Mesendoderm (in vitro differentiated cells): Measurements from ENCODE around the gene CALN1.

ENCODE experiments used
- DNase-seq: peaks from one replicate; pipeline ENCODE4 v3.0.0; 2013
- H2AK5ac ChIP-seq: 2 replicates; pipeline ENCODE4 v1.6.1; 2013; ENCODE audit warnings: low read length, inconsistent platforms
- H2BK120ac ChIP-seq: 2 replicates; pipeline ENCODE4 v1.6.1; 2013; ENCODE audit warnings: low read depth, mild to moderate bottlenecking, low read length, moderate library complexity, mixed read lengths
- H2BK15ac ChIP-seq: replicated peaks from 2 replicates; pipeline ENCODE4 v1.6.1; 2013; ENCODE audit warnings: low read depth, mild to moderate bottlenecking, moderate library complexity
- H2BK5ac ChIP-seq: 2 replicates; pipeline ENCODE4 v1.6.1; 2013; ENCODE audit warnings: low read length, inconsistent platforms
- H3K18ac ChIP-seq: 2 replicates; pipeline ENCODE4 v1.6.1; 2013; ENCODE audit warnings: mild to moderate bottlenecking, low read length, mixed read lengths
- H3K23ac ChIP-seq: one replicate; pipeline ENCODE4 v1.6.1; 2013; ENCODE audit warnings: low read length
- H3K27ac ChIP-seq: 2 replicates; pipeline ENCODE4 v1.5.1; 2013; ENCODE audit warnings: low read depth, mild to moderate bottlenecking, inconsistent platforms, low read length, moderate library complexity
- H3K27me3 ChIP-seq: 2 replicates; pipeline ENCODE4 v1.6.1; 2013; ENCODE audit warnings: low read length, control low read depth, mild to moderate bottlenecking, inconsistent platforms; ENCODE audit not compliant: insufficient read depth, poor library complexity
- H3K36me3 ChIP-seq: 2 replicates; pipeline ENCODE4 v1.6.1; 2013; ENCODE audit warnings: low read length, inconsistent platforms; ENCODE audit not compliant: control insufficient read depth, insufficient read depth
- H3K4ac ChIP-seq: one replicate; pipeline ENCODE4 v1.6.1; 2013; ENCODE audit warnings: low read depth, mild to moderate bottlenecking, low read length, moderate library complexity
- H3K4me1 ChIP-seq: 2 replicates; pipeline ENCODE4 v1.6.1; 2013; ENCODE audit warnings: low read depth, low read length, inconsistent platforms; ENCODE audit not compliant: control insufficient read depth
- H3K4me2 ChIP-seq: 2 replicates; pipeline ENCODE4 v1.6.1; 2013; ENCODE audit warnings: low read length
- H3K4me3 ChIP-seq: 2 replicates; pipeline ENCODE4 v1.5.1; 2013; ENCODE audit warnings: mild to moderate bottlenecking, low read length
- H3K56ac ChIP-seq: one replicate; pipeline ENCODE4 v1.6.1; 2013; ENCODE audit warnings: low read length
- H3K79me1 ChIP-seq: 2 replicates; pipeline ENCODE4 v1.6.1; 2013; ENCODE audit warnings: low read length, inconsistent platforms
- H3K79me2 ChIP-seq: 2 replicates; pipeline ENCODE4 v1.6.1; 2013; ENCODE audit warnings: mild to moderate bottlenecking, low read length; ENCODE audit not compliant: control insufficient read depth, insufficient read depth
- H3K9ac ChIP-seq: 2 replicates; pipeline ENCODE4 v1.6.1; 2013; ENCODE audit warnings: low read length, inconsistent platforms
- H4K5ac ChIP-seq: one replicate; pipeline ENCODE4 v1.6.1; 2013; ENCODE audit warnings: low read length
- H4K8ac ChIP-seq: one replicate; pipeline ENCODE4 v1.6.1; 2013; ENCODE audit warnings: low read depth, mild to moderate bottlenecking, control low read depth, low read length, moderate library complexity
- WGBS: extraction: QIAGEN DNeasy Blood & Tissue Kit; methylation state at CpG from one replicate; pipeline ENCODE4 v1.1.7; 2013; ENCODE audit warnings: low lambda C conversion rate, missing lambda C conversion rate; ENCODE audit not compliant: insufficient coverage; ENCODE audit errors: extremely low coverage; 5-methylcytosine and 5-hydroxymethylcytosine counted together

The CALN1 gene

DNA sequence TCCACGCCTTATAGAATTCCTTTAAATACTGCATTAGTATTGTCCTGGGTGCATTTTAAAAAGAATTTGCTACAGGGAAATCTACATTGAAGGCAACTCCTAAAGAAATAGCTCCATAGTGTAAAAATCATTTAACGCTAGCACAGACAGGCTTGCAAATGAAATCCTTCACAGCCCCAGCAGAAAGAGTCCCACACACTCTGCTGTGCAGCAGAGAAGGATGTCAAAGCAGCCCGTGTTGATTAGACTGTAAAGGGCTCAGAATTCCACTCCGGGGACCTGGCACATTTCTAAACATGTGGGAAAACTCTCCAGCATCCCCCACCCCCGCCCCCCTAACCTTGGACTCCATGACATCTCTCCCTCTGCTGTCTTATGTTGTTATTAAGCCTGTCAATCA, 176.8 kb downstream of the CALN1 start:
- H3K4ac ChIP-seq = no peak overlapping the region
- no peaks in the 10 kb centered on the region for H3K79me2 ChIP-seq
- no peak overlapping the region for H2AK5ac ChIP-seq
- H3K79me1 ChIP-seq = peaks cover 2% of the 10 kb centered on the region
- no peak for DNase-seq
- H2BK120ac ChIP-seq = peak overlapping the region; percentile 30
- no peak overlapping the region for H3K23ac ChIP-seq
- H3K4me1 ChIP-seq = no peaks in the 10 kb centered on the region
- H3K27me3 ChIP-seq = no peaks in the 10 kb centered on the region
- H4K5ac ChIP-seq = no peak overlapping the region
- H3K4me2 ChIP-seq = no peak overlapping the region
- peak overlapping the region; percentile 91 for H3K18ac ChIP-seq
- H3K4me3 ChIP-seq = no peak overlapping the region
- no peak overlapping the region for H3K27ac ChIP-seq
- no peak overlapping the region for H2BK5ac ChIP-seq
- H3K36me3 ChIP-seq = no peaks in the 10 kb centered on the region
- H4K8ac ChIP-seq = no peak overlapping the region
- H3K9ac ChIP-seq = no peak overlapping the region
- H3K56ac ChIP-seq = no peak overlapping the region
- WGBS = no CpG with 5 or more reads among the region's 5 CpGs
- H2BK15ac ChIP-seq = no peak overlapping the region

DNA sequence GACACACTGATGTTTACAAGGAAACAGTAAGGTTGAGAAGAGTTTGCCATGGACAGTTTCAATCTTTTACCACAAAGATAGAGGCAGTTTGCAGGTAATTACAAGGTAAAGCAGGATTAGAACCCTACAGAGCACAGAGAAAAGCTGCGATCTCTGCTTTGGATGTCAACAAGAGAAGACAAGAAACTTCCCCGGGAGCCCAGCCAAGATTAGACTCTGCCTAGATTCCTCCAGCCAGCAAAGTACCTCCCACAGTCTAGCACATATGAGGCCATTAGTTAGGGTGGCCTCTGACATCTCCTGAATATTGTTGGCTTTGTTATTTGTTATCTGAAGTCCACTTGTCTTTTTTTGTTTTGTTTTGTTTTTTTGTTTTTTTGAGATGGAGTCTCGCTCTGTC, 178.1 kb downstream of the CALN1 start:
- H3K4me2 ChIP-seq = no peak overlapping the region
- no CpG with 5 or more reads among the region's 3 CpGs for WGBS
- H3K36me3 ChIP-seq = no peaks in the 10 kb centered on the region
- no peak overlapping the region for H2BK5ac ChIP-seq
- peak; percentile 64 for DNase-seq
- H4K8ac ChIP-seq = no peak overlapping the region
- no peak overlapping the region for H3K27ac ChIP-seq
- no peak overlapping the region for H3K9ac ChIP-seq
- no peak overlapping the region for H3K23ac ChIP-seq
- no peak overlapping the region for H2AK5ac ChIP-seq
- H3K27me3 ChIP-seq = no peaks in the 10 kb centered on the region
- no peak overlapping the region for H3K18ac ChIP-seq
- H3K79me1 ChIP-seq = peaks cover 2% of the 10 kb centered on the region
- no peak overlapping the region for H3K56ac ChIP-seq
- no peak overlapping the region for H3K4ac ChIP-seq
- no peak overlapping the region for H2BK120ac ChIP-seq
- no peak overlapping the region for H4K5ac ChIP-seq
- H2BK15ac ChIP-seq = no peak overlapping the region
- no peaks in the 10 kb centered on the region for H3K4me1 ChIP-seq
- no peaks in the 10 kb centered on the region for H3K79me2 ChIP-seq
- H3K4me3 ChIP-seq = no peak overlapping the region

DNA sequence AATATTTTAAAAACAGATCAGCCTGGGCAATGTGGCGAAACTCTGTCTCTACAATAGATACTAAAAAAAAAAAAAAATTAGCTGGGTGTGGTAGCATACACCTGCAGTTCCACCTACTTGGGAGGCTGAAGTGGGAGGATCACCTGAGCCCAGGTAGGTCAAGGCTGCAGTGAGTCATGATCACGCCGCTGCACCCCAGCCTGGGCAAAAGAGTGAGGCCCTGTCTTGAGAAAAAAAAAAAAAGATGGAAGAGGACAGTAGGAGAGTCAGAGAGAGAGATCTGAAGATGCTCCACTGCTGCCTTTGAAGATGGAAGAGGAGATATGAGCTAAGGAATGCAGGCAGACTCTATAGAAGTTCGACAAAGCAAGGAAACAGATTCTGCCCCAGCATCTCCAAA, 181.9 kb downstream of the CALN1 start:
- Histone ChIP-seq H3K4me2 (no peak overlapping the region), H3K4ac (no peak overlapping the region), H3K56ac (no peak overlapping the region), H3K79me2 (no peaks in the 10 kb centered on the region), H3K27ac (no peak overlapping the region), H3K23ac (no peak overlapping the region), H4K8ac (no peak overlapping the region), H2BK5ac (no peak overlapping the region), H2BK120ac (no peak overlapping the region), H3K79me1 (no peaks in the 10 kb centered on the region), H2BK15ac (no peak overlapping the region), H3K4me1 (peaks cover 4% of the 10 kb centered on the region), H3K36me3 (no peaks in the 10 kb centered on the region), H2AK5ac (no peak overlapping the region), H3K18ac (no peak overlapping the region), H4K5ac (no peak overlapping the region), H3K9ac (no peak overlapping the region), H3K4me3 (no peak overlapping the region), H3K27me3 (no peaks in the 10 kb centered on the region)
- WGBS = no CpG with 5 or more reads among the region's 4 CpGs
- peak; percentile 85 for DNase-seq

DNA sequence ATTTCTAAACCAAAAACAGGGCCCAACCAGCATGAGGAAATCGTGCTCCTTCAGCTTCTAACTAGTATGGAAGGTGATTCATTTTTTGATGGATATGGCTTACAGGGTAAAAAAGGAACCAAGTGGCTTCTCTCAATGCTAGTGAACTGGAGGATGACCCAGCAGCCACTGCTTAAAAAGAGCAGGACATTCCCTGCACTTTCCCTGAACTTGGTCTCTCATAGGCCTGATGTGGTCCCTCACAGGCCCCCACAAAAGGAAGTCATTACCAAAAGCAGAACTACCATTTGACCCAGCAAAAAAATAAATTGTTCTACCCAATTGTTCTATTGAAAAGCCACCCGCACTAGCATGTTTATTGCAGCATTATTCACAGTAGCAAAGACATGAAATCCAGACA, 188.8 kb downstream of the CALN1 start:
- Histone ChIP-seq H3K56ac (no peak overlapping the region), H4K5ac (no peak overlapping the region), H3K4me1 (peaks cover 4% of the 10 kb centered on the region), H3K36me3 (no peaks in the 10 kb centered on the region), H3K79me1 (no peaks in the 10 kb centered on the region), H3K27ac (no peak overlapping the region), H2BK15ac (no peak overlapping the region), H2BK120ac (no peak overlapping the region), H3K18ac (no peak overlapping the region), H2BK5ac (no peak overlapping the region), H2AK5ac (no peak overlapping the region), H3K79me2 (no peaks in the 10 kb centered on the region), H4K8ac (no peak overlapping the region), H3K27me3 (no peaks in the 10 kb centered on the region), H3K4ac (no peak overlapping the region), H3K23ac (no peak overlapping the region), H3K4me2 (no peak overlapping the region), H3K9ac (no peak overlapping the region), H3K4me3 (no peak overlapping the region)
- no CpG with 5 or more reads among the region's 2 CpGs for WGBS
- DNase-seq = no peak

DNA sequence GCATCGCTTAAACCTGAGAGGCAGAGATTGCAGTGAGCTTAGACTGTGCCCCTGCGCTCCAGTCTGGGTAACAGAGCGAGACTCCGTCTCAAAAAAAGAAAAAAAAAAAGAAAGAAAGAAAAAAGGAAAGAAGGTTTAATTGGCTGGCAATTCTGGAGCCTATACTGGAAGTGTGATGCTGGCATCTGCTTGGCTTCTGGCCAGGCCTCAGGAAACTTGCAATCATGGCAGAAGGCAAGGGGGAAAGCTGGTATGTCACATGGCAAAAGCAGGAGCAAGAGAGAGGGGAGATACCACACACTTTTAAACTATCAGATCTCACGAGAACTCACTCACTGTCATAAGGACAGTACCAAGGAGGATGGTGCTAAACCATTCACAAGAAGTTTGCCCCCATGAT, 190.0 kb downstream of the CALN1 start:
- Histone ChIP-seq H3K23ac (no peak overlapping the region), H2AK5ac (no peak overlapping the region), H3K4me3 (no peak overlapping the region), H3K56ac (no peak overlapping the region), H4K8ac (no peak overlapping the region), H3K79me2 (no peaks in the 10 kb centered on the region), H3K27ac (no peak overlapping the region), H3K18ac (no peak overlapping the region), H3K36me3 (no peaks in the 10 kb centered on the region), H3K4me1 (no peaks in the 10 kb centered on the region), H4K5ac (no peak overlapping the region), H2BK5ac (no peak overlapping the region), H2BK120ac (no peak overlapping the region), H3K27me3 (no peaks in the 10 kb centered on the region), H2BK15ac (no peak overlapping the region), H3K4me2 (no peak overlapping the region), H3K4ac (no peak overlapping the region), H3K79me1 (no peaks in the 10 kb centered on the region), H3K9ac (no peak overlapping the region)
- no CpG with 5 or more reads among the region's 5 CpGs for WGBS
- DNase-seq = no peak

DNA sequence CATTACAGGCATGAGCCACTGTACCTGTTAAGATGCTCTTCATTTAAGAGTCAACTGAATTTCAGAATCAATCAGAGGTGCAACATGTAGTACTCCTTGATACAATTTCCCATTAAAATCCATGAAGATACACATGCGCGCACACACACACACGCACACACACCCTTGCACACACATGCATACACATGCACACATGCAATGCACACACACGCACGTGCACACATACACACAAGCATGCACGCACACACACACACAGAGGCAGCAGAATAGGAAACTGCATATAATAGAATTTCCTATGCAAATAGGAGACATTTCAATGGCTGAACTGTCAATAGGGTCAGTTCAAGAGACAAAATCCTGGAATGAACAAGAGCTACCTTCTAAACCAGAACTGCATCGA, 192.6 kb downstream of the CALN1 start:
- Histone ChIP-seq H3K36me3 (no peaks in the 10 kb centered on the region), H3K4ac (no peak overlapping the region), H2BK15ac (no peak overlapping the region), H4K5ac (no peak overlapping the region), H3K27me3 (no peaks in the 10 kb centered on the region), H3K56ac (no peak overlapping the region), H4K8ac (no peak overlapping the region), H2BK5ac (no peak overlapping the region), H3K18ac (no peak overlapping the region), H3K79me1 (no peaks in the 10 kb centered on the region), H3K4me2 (no peak overlapping the region), H3K23ac (no peak overlapping the region), H2AK5ac (no peak overlapping the region), H3K4me3 (no peak overlapping the region), H3K9ac (no peak overlapping the region), H3K79me2 (no peaks in the 10 kb centered on the region), H3K27ac (no peak overlapping the region), H2BK120ac (no peak overlapping the region), H3K4me1 (no peaks in the 10 kb centered on the region)
- DNase-seq = no peak
- no CpG with 5 or more reads among the region's 7 CpGs for WGBS
